ENCODE measurements around the gene HAL. TPM values are rescaled to one million over a fixed set of nuclear protein-coding genes. Genes with fewer than 3 reads are reported as not detected.

The HAL gene
- total and polyA plus RNA-seq, 2 of the 13 experiments (the other 11 are each of a cell fraction or from before 2014, with no cell fraction given) = 0.89 to 37.8 TPM

GRCh38 chr12:95976416-95976832 lies 19.7 kb downstream of the HAL start (continued):
- TF ChIP-seq ZNF672 (CRISPR knock-in tag; IDR thresholded peaks at IDR 0.05) (no peak), RXRB (CRISPR knock-in tag; IDR thresholded peaks at IDR 0.05; ENCODE audit: borderline replicate concordance) (peak; percentile 95), NFYC (CRISPR knock-in tag; IDR thresholded peaks at IDR 0.05) (no peak), ELK4 (CRISPR knock-in tag; IDR thresholded peaks at IDR 0.05; ENCODE audit: borderline replicate concordance) (no peak), ZNF792 (CRISPR knock-in tag; IDR thresholded peaks at IDR 0.05) (0 out of 2 replicates have a peak, but pooled peaks have one; percentile 55), FOXJ3 (CRISPR knock-in tag; IDR thresholded peaks at IDR 0.05; ENCODE audit: borderline replicate concordance) (peak; percentile 74; the same call in 1 of the 2 replicates), ZNF710 (CRISPR knock-in tag; IDR thresholded peaks at IDR 0.05; ENCODE audit: borderline replicate concordance) (peak; percentile 82; the same call in 1 of the 2 replicates), ARHGAP35 (CRISPR knock-in tag; IDR thresholded peaks at IDR 0.05; ENCODE audit: borderline replicate concordance) (no peak), ZNF782 (CRISPR knock-in tag; IDR thresholded peaks at IDR 0.05; ENCODE audit: borderline replicate concordance) (no peak), PLRG1 (conservative IDR thresholded peaks at IDR 0.05) (no peak), HMG20A (CRISPR knock-in tag; IDR thresholded peaks at IDR 0.05; ENCODE audit: borderline replicate concordance) (peak; percentile 82; the same call in 1 of the 2 replicates), MLXIP (CRISPR knock-in tag; IDR thresholded peaks at IDR 0.05; ENCODE audit: borderline replicate concordance) (no peak), ZBTB33 (CRISPR knock-in tag; IDR thresholded peaks at IDR 0.05) (no peak), ZNF414 (CRISPR knock-in tag; IDR thresholded peaks at IDR 0.05) (no peak), ZNF382 (CRISPR knock-in tag; IDR thresholded peaks at IDR 0.05; ENCODE audit: borderline replicate concordance) (no peak), ARID2 (CRISPR knock-in tag; IDR thresholded peaks at IDR 0.05; ENCODE audit: borderline replicate concordance) (0 out of 2 replicates have a peak, but pooled peaks have one; percentile 31), RFX1 (IDR thresholded peaks at IDR 0.05) (no peak), ZNF557 (CRISPR knock-in tag; IDR thresholded peaks at IDR 0.05) (0 out of 2 replicates have a peak, but pooled peaks have one; percentile 32), SAFB2 (CRISPR knock-in tag; IDR thresholded peaks at IDR 0.05; ENCODE audit: borderline replicate concordance, low read depth) (no peak), AHR (CRISPR knock-in tag; IDR thresholded peaks at IDR 0.05) (no peak), GATAD2A (CRISPR knock-in tag; IDR thresholded peaks at IDR 0.05) (peak; percentile 96), LCORL (IDR thresholded peaks at IDR 0.05) (no peak), LCORL (CRISPR knock-in tag; IDR thresholded peaks at IDR 0.05) (0 out of 2 replicates have a peak, but pooled peaks have one; percentile 16), ONECUT2 (CRISPR knock-in tag; IDR thresholded peaks at IDR 0.05) (no peak)
